ENCODE results near the gene TCN2. TPM values are rescaled to one million over a fixed set of nuclear protein-coding genes. Genes with fewer than 3 reads are reported as not detected.
A peak's percentile ranks its signal among the peaks of the same experiment; 100 is the strongest.
"Not testable (repeated sequence)": the region's sequence is repeated elsewhere in the genome, so short reads cannot be mapped to it uniquely, and the experiment has no call there.

Gene TCN2
- total RNA-seq, 1 donor from 2014 or later: 4.1 TPM

- Mint-ChIP-seq H3K27me3 (ENCODE audit: unreplicated experiment) (peaks cover 5% of the 10 kb centered on the region), H3K4me3 (ENCODE audit: unreplicated experiment) (no peak overlapping the region), H3K9me3 (ENCODE audit: unreplicated experiment) (peaks cover 3% of the 10 kb centered on the region), H3K27ac (ENCODE audit: unreplicated experiment) (no peak overlapping the region), H3K36me3 (ENCODE audit: unreplicated experiment) (no peaks in the 10 kb centered on the region), H3K4me1 (ENCODE audit: low read depth, unreplicated experiment) (no peaks in the 10 kb centered on the region)
- DNase-seq: no peak
- no peak for TF ChIP-seq CTCF (IDR thresholded peaks at IDR 0.05; ENCODE audit: partially characterized antibody, unreplicated experiment)
Observed at GRCh38 chr22:30627471-30627870, 20.5 kb downstream of the TCN2 start.

- Mint-ChIP-seq H3K27ac (ENCODE audit: unreplicated experiment) (no peak overlapping the region), H3K4me1 (ENCODE audit: low read depth, unreplicated experiment) (no peaks in the 10 kb centered on the region), H3K27me3 (ENCODE audit: unreplicated experiment) (peaks cover 7% of the 10 kb centered on the region), H3K36me3 (ENCODE audit: unreplicated experiment) (no peaks in the 10 kb centered on the region), H3K9me3 (ENCODE audit: unreplicated experiment) (peaks cover 4% of the 10 kb centered on the region), H3K4me3 (ENCODE audit: unreplicated experiment) (no peak overlapping the region)
- DNase-seq: no peak
- no peak for TF ChIP-seq CTCF (IDR thresholded peaks at IDR 0.05; ENCODE audit: partially characterized antibody, unreplicated experiment)
Observed at GRCh38 chr22:30628491-30628890, 21.5 kb downstream of the TCN2 start.

GRCh38 chr22:30631469-30631868, 24.5 kb downstream of the TCN2 start:
- not testable (repeated sequence) for H3K36me3 Mint-ChIP-seq (ENCODE audit: unreplicated experiment); H3K4me1 Mint-ChIP-seq (ENCODE audit: low read depth, unreplicated experiment); H3K27me3 Mint-ChIP-seq (ENCODE audit: unreplicated experiment); H3K9me3 Mint-ChIP-seq (ENCODE audit: unreplicated experiment); DNase-seq; H3K4me3 Mint-ChIP-seq (ENCODE audit: unreplicated experiment); H3K27ac Mint-ChIP-seq (ENCODE audit: unreplicated experiment)

GRCh38 chr22:30634471-30635233, 27.7 kb downstream of the TCN2 start:
- Mint-ChIP-seq H3K4me3 (ENCODE audit: unreplicated experiment) (peak overlapping the region; percentile 79), H3K36me3 (ENCODE audit: unreplicated experiment) (no peaks in the 10 kb centered on the region), H3K27ac (ENCODE audit: unreplicated experiment) (peak overlapping the region; percentile 85), H3K9me3 (ENCODE audit: unreplicated experiment) (peaks cover 4% of the 10 kb centered on the region), H3K4me1 (ENCODE audit: low read depth, unreplicated experiment) (peaks cover 6% of the 10 kb centered on the region), H3K27me3 (ENCODE audit: unreplicated experiment) (peaks cover 2% of the 10 kb centered on the region)
- peak; percentile 96 for TF ChIP-seq CTCF (IDR thresholded peaks at IDR 0.05; ENCODE audit: partially characterized antibody, unreplicated experiment)
- DNase-seq: peak; percentile 94

GRCh38 chr22:30635273-30636225, 28.6 kb downstream of the TCN2 start, which contains the start of gene SLC35E4:
TSS of gene SLC35E4 (plus strand) at chr22:30635781. CDS start at chr22:30636451, 670 bp downstream.
- peak; percentile 97 for DNase-seq
- Mint-ChIP-seq H3K9me3 (ENCODE audit: unreplicated experiment) (peaks cover 2% of the 10 kb centered on the region), H3K27me3 (ENCODE audit: unreplicated experiment) (peaks cover 2% of the 10 kb centered on the region), H3K36me3 (ENCODE audit: unreplicated experiment) (no peaks in the 10 kb centered on the region), H3K4me3 (ENCODE audit: unreplicated experiment) (peak within 1 kb of the TSS; percentile 89), H3K4me1 (ENCODE audit: low read depth, unreplicated experiment) (peaks cover 6% of the 10 kb centered on the region), H3K27ac (ENCODE audit: unreplicated experiment) (peak within 1 kb of the TSS; percentile 85)
- TF ChIP-seq CTCF (IDR thresholded peaks at IDR 0.05; ENCODE audit: partially characterized antibody, unreplicated experiment): no peak
